Measurements from ENCODE around the gene MACC1. TPM values are rescaled to one million over a fixed set of nuclear protein-coding genes. Genes with fewer than 3 reads are reported as not detected.

The MACC1 gene
- total and polyA plus RNA-seq, 10 of the 15 experiments (the other 5 are each of a cell fraction or from before 2014, with no cell fraction given), result 6.0 to 61.1 (median 12.7) TPM

GRCh38 chr7:20240080-20240926 lies 23.1 kb upstream of the MACC1 start (continued):
- TF ChIP-seq ZBTB11 (CRISPR knock-in tag; IDR thresholded peaks at IDR 0.05) (no peak), ZZZ3 (IDR thresholded peaks at IDR 0.05; ENCODE audit: control insufficient read depth, insufficient read length, low read depth) (no peak), HDAC2 (IDR thresholded peaks at IDR 0.05) (no peak), CUX1 (IDR thresholded peaks at IDR 0.05; ENCODE audit: insufficient replicate concordance, low read depth, low read length) (no peak), PML (IDR thresholded peaks at IDR 0.05; ENCODE audit: low read length) (peak; percentile 43; the same call in 1 of the 2 replicates), RELB (IDR thresholded peaks at IDR 0.05; ENCODE audit: low read depth) (peak; percentile 85), RELA (IDR thresholded peaks at IDR 0.05; ENCODE audit: borderline replicate concordance, partially characterized antibody) (peak; percentile 72), MTA3 (IDR thresholded peaks at IDR 0.05; ENCODE audit: borderline replicate concordance, low read length) (peak; percentile 75; the same call in 1 of the 2 replicates), ZNF592 (IDR thresholded peaks at IDR 0.05) (peak; percentile 53; the same call in 1 of the 2 replicates), MEF2A (IDR thresholded peaks at IDR 0.05; ENCODE audit: insufficient read depth, low read depth, low read length) (peak; percentile 55; the same call in 1 of the 2 replicates), HDAC6 (IDR thresholded peaks at IDR 0.05; ENCODE audit: unreplicated experiment) (no peak), SIX5 (IDR thresholded peaks at IDR 0.05; ENCODE audit: low read depth, low read length, severe bottlenecking) (no peak), BACH1 (IDR thresholded peaks at IDR 0.05; ENCODE audit: borderline replicate concordance) (peak; percentile 81; the same call in 1 of the 2 replicates)

Data from GM12878 (cell line).